Common myeloid progenitor, CD34-positive (primary cell): ENCODE data around the gene RSPRY1.
A peak's percentile ranks its signal among the peaks of the same experiment; 100 is the strongest.

Experiments used
- CTCF ChIA-PET: fragments of 350-600 bp; sonication (Branson Sonifier 250); formaldehyde crosslinking; loops from one replicate; lab custom pipeline; 2021; ENCODE audit warnings: antibody characterized with exemption; lab: Charles Lee
- POLR2A ChIA-PET: fragments of 350-600 bp; sonication (Branson Sonifier 250); formaldehyde crosslinking; loops from one replicate; lab custom pipeline; 2021; ENCODE audit warnings: antibody characterized with exemption; lab: Charles Lee
- DNase-seq, 3 donors: peaks; one replicate each; pipeline versions ENCODE4 v3.0.0 to v3.0.0-alpha.2; 2013
- H3K27ac ChIP-seq, 2 experiments: 1 replicate in 1 of 2; 2 replicates in 1 of 2; pipeline ENCODE4 v1.7.0; 2013; ENCODE audit warnings: inconsistent platforms in 2 of 2, low read length in 2 of 2, mild to moderate bottlenecking in 2 of 2, low read depth in 1 of 2, moderate library complexity in 1 of 2; ENCODE audit not compliant: severe bottlenecking in 2 of 2, insufficient read depth in 1 of 2, poor library complexity in 1 of 2
- H3K27me3 ChIP-seq, 5 experiments: replicated peaks in 2 of 5; 1 replicate in 3 of 5; 2 replicates in 2 of 5; pipeline versions ENCODE4 v1.6.1 to v1.7.0; 2013; ENCODE audit warnings: low read length in 4 of 5, mild to moderate bottlenecking in 2 of 5, moderate library complexity in 2 of 5, inconsistent platforms in 1 of 5; ENCODE audit not compliant: insufficient read depth in 5 of 5, control insufficient read depth in 4 of 5
- H3K36me3 ChIP-seq, 4 experiments: 1 replicate in 2 of 4; 2 replicates in 2 of 4; pipeline versions ENCODE4 v1.6.1 to v1.7.0; 2013; ENCODE audit warnings: low read length in 3 of 4, control low read depth in 1 of 4, mild to moderate bottlenecking in 1 of 4; ENCODE audit not compliant: control insufficient read depth in 4 of 4, insufficient read depth in 4 of 4
- H3K4me1 ChIP-seq, 4 experiments: 1 replicate in 3 of 4; 2 replicates in 1 of 4; pipeline versions ENCODE4 v1.6.1 to v1.7.1; 2013; ENCODE audit warnings: low read length in 3 of 4, mild to moderate bottlenecking in 3 of 4, control low read depth in 1 of 4, inconsistent platforms in 1 of 4, moderate library complexity in 1 of 4; ENCODE audit not compliant: control insufficient read depth in 4 of 4, insufficient read depth in 4 of 4; ENCODE audit errors: control extremely low read depth in 1 of 4
- H3K4me3 ChIP-seq, 7 experiments: 1 replicate in 4 of 7; 2 replicates in 3 of 7; pipeline versions ENCODE4 v1.5.1 to v1.7.0; 2013; ENCODE audit warnings: mild to moderate bottlenecking in 7 of 7, low read length in 6 of 7, moderate library complexity in 6 of 7, inconsistent platforms in 2 of 7, low read depth in 2 of 7, control low read depth in 1 of 7; ENCODE audit not compliant: insufficient read depth in 4 of 7, control insufficient read depth in 1 of 7; ENCODE audit errors: extremely low read depth in 1 of 7
- H3K9me3 ChIP-seq, 5 experiments: 1 replicate in 4 of 5; 2 replicates in 1 of 5; pipeline versions ENCODE4 v1.6.1 to v1.7.1; 2013; ENCODE audit warnings: low read length in 4 of 5, mild to moderate bottlenecking in 2 of 5, inconsistent platforms in 1 of 5, low read depth in 1 of 5, moderate library complexity in 1 of 5; ENCODE audit not compliant: control insufficient read depth in 4 of 5, insufficient read depth in 2 of 5; ENCODE audit errors: control extremely low read depth in 1 of 5
- WGBS: methylation state at CpG from one replicate; pipeline ENCODE4 v1.1.5; 2013; ENCODE audit not compliant: insufficient coverage; 5-methylcytosine and 5-hydroxymethylcytosine counted together

RSPRY1 gene

GRCh38 chr16:57165483-57165882, 20.6 kb upstream of the RSPRY1 start:
- Histone ChIP-seq H3K27me3 (no peaks in the 10 kb centered on the region), H3K4me3 (no peak overlapping the region), H3K36me3 (peaks cover 13 to 59% (median 44%) of the 10 kb centered on the region in 4 experiments), H3K4me1 (peaks cover 0 to 14% (median 5%) of the 10 kb centered on the region in 4 experiments), H3K27ac (no peak overlapping the region), H3K9me3 (no peaks in the 10 kb centered on the region)
- 96% methylated on average over 5 of the region's 5 CpGs for WGBS
- ChIA-PET POLR2A (interaction anchor here (0.7 kb wide), 1 partner anchor 73 kb away, joined by 4 read pairs; the partner anchor contains the start of gene CPNE2), CTCF (interaction anchor here (1.4 to 8.1 kb wide), 2 partner anchors 14 to 81 kb away, joined by 4 to 104 read pairs; no protein-coding TSS in a partner anchor)
- DNase-seq, result no peak

- Histone ChIP-seq H3K9me3 (no peaks in the 10 kb centered on the region), H3K4me3 (no peak overlapping the region), H3K27ac (no peak overlapping the region), H3K27me3 (no peaks in the 10 kb centered on the region), H3K4me1 (peaks cover 0 to 10% (median 2%) of the 10 kb centered on the region in 4 experiments), H3K36me3 (peaks cover 13 to 63% (median 44%) of the 10 kb centered on the region in 4 experiments)
- WGBS, result 90% methylated on average over 1 of the region's 3 CpGs
- CTCF ChIA-PET, result interaction anchor here (0.8 to 8.1 kb wide), 8 partner anchors 9 to 140 kb away, joined by 3 to 104 read pairs (median 4); no protein-coding TSS in a partner anchor
- peak in 1 of 3 donors; percentile 23 for DNase-seq
- POLR2A ChIA-PET, result no interaction called here
Measured at GRCh38 chr16:57165938-57166337, 20.2 kb upstream of the RSPRY1 start.

GRCh38 chr16:57166451-57166850, 19.7 kb upstream of the RSPRY1 start:
- peaks cover 0 to 8% (median 0%) of the 10 kb centered on the region in 4 experiments for H3K4me1 ChIP-seq
- no peaks in the 10 kb centered on the region for H3K27me3 ChIP-seq
- ChIA-PET CTCF (interaction anchor here (0.6 to 8.1 kb wide), 14 partner anchors 9 to 141 kb away, joined by 3 to 104 read pairs (median 3); partner anchors contain the start of genes PSME3IP1 and RSPRY1), POLR2A (no interaction called here)
- no peaks in the 10 kb centered on the region for H3K9me3 ChIP-seq
- no peak for DNase-seq
- H3K27ac ChIP-seq, result no peak overlapping the region
- no peak overlapping the region for H3K4me3 ChIP-seq
- peaks cover 15 to 68% (median 47%) of the 10 kb centered on the region in 4 experiments for H3K36me3 ChIP-seq

GRCh38 chr16:57166951-57167350, 19.2 kb upstream of the RSPRY1 start:
- DNase-seq, result no peak

GRCh38 chr16:57167538-57167937, 18.6 kb upstream of the RSPRY1 start:
- 81% methylated on average over 3 of the region's 3 CpGs for WGBS
- no peak for DNase-seq
- ChIA-PET POLR2A (no interaction called here), CTCF (interaction anchor here (0.7 to 8.1 kb wide), 11 partner anchors 8 to 205 kb away, joined by 3 to 104 read pairs (median 3); partner anchors contain the start of gene CPNE2)
- Histone ChIP-seq H3K4me3 (no peak overlapping the region), H3K4me1 (peaks cover 0 to 8% (median 0%) of the 10 kb centered on the region in 4 experiments), H3K27ac (no peak overlapping the region), H3K27me3 (no peaks in the 10 kb centered on the region), H3K9me3 (no peaks in the 10 kb centered on the region), H3K36me3 (peaks cover 23 to 71% (median 50%) of the 10 kb centered on the region in 4 experiments)

More at GRCh38 chr16:57166951-57167350, 19.2 kb upstream of the RSPRY1 start:
- H3K9me3 ChIP-seq, result no peaks in the 10 kb centered on the region
- no peak overlapping the region for H3K27ac ChIP-seq
- peaks cover 20 to 68% (median 50%) of the 10 kb centered on the region in 4 experiments for H3K36me3 ChIP-seq
- 88% methylated on average over 5 of the region's 7 CpGs for WGBS
- H3K4me1 ChIP-seq, result peaks cover 0 to 8% (median 0%) of the 10 kb centered on the region in 4 experiments
- no peak overlapping the region for H3K4me3 ChIP-seq
- no peaks in the 10 kb centered on the region for H3K27me3 ChIP-seq
- ChIA-PET CTCF (interaction anchor here (0.6 to 8.1 kb wide), 15 partner anchors 8 to 203 kb away, joined by 3 to 104 read pairs (median 3); partner anchors contain the start of genes PSME3IP1 and RSPRY1), POLR2A (no interaction called here)

GRCh38 chr16:57167953-57168352, 18.2 kb upstream of the RSPRY1 start:
- DNase-seq, result peak; percentile 83 to 91 (median 90)
- H3K36me3 ChIP-seq, result peaks cover 25 to 75% (median 52%) of the 10 kb centered on the region in 4 experiments
- H3K4me3 ChIP-seq, result no peak overlapping the region
- no peaks in the 10 kb centered on the region for H3K27me3 ChIP-seq
- CTCF ChIA-PET, result interaction anchor here (0.7 to 8.1 kb wide), 11 partner anchors 9 to 206 kb away, joined by 3 to 104 read pairs (median 3); partner anchors contain the start of gene CPNE2
- H3K4me1 ChIP-seq, result peaks cover 0 to 8% (median 0%) of the 10 kb centered on the region in 4 experiments
- POLR2A ChIA-PET, result no interaction called here
- H3K27ac ChIP-seq, result no peak overlapping the region
- no peaks in the 10 kb centered on the region for H3K9me3 ChIP-seq
- 0% methylated on average over 1 of the region's 4 CpGs for WGBS

- CTCF ChIA-PET, result interaction anchor here (0.9 to 8.1 kb wide), 6 partner anchors 7 to 85 kb away, joined by 4 to 104 read pairs (median 6); partner anchors contain the start of gene PSME3IP1
- no peak overlapping the region for H3K4me3 ChIP-seq
- H3K36me3 ChIP-seq, result peaks cover 27 to 66% (median 46%) of the 10 kb centered on the region in 4 experiments
- no peaks in the 10 kb centered on the region for H3K27me3 ChIP-seq
- no peak for DNase-seq
- POLR2A ChIA-PET, result no interaction called here
- peaks cover 0 to 8% (median 0%) of the 10 kb centered on the region in 4 experiments for H3K4me1 ChIP-seq
- no peaks in the 10 kb centered on the region for H3K9me3 ChIP-seq
- H3K27ac ChIP-seq, result no peak overlapping the region
Measured at GRCh38 chr16:57169327-57169726, 16.8 kb upstream of the RSPRY1 start.
